D721Med (cell line): ENCODE data around the gene COL6A3.

Source experiments
- DNase-seq: peaks from one replicate; pipeline ENCODE4 v3.0.0; 2011; ENCODE audit warnings: low spot score; ENCODE audit not compliant: insufficient read length
- FAIRE-seq: peaks from 2 replicates; lab custom pipeline; 2011; peaks lifted over from hg19 to GRCh38; lab: Jason Lieb, UNC
- CTCF ChIP-seq: IDR thresholded peaks from 2 replicates; pipeline ENCODE4 v1.5.1; 2012; ENCODE audit warnings: mild to moderate bottlenecking, control low read depth; ENCODE audit not compliant: insufficient read depth; ENCODE audit errors: missing control alignments

COL6A3 gene

DNA sequence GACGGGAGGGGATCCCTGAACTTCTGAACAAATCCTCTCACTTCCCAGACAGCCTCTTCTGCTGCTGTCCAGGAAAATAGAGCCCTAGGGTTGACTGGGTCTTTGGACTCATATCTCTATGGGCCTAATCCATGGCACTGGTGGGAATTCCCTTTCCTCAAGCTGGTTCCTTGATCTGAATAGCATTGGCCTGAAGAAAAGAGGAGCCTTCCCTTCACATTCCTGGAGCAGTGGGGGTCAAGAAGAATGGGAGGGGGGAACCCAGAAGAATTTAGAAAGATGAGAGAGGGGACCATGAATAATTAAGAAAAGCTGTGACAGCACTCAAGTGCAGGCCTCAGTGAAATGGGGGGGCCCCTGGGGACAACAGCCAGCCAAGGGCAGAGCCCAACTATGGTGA, 80.2 kb downstream of the COL6A3 start:
- no peak for DNase-seq
- FAIRE-seq = no peak
- TF ChIP-seq CTCF = no peak

GRCh38 chr2:237330541-237330940, 83.4 kb downstream of the COL6A3 start:
- no peak for TF ChIP-seq CTCF
- no peak for DNase-seq
- no peak for FAIRE-seq

DNA sequence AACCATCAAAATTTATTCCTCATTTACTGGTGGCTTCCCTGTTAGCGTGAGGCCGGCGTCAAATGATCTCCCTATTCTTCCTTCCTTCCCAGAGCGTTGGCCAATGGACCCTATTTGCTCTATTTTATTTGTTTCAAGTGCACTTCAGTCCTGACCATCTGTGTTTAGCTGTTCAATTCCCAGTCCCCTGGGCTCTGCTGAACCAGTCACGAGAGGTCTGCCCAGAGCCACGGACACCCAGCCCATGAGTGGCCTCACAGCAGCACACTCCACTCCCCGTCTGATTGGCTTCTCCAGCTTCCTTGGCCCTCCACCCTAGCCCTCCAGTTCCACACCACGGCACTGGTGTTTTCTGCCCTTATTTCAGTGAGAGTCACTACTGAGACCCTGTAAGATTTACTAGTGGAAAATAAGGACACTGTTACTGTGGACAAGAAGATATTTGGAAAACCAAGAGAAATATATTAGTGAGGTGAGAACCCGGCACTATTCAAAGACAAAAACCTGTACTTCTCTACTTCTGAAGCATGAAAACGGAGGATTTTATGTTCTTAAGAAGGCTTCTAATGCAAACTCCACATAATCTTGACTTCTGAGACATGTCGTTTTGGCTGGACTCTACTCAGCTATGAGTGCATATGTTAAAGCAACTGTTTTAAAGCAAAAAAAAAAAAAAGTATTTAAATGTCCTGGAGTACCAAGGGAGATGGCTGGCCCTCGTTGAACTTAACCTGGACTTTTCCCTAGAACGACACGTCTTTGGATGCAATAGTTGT, 86.6 kb downstream of the COL6A3 start:
- TF ChIP-seq CTCF = no peak

DNA sequence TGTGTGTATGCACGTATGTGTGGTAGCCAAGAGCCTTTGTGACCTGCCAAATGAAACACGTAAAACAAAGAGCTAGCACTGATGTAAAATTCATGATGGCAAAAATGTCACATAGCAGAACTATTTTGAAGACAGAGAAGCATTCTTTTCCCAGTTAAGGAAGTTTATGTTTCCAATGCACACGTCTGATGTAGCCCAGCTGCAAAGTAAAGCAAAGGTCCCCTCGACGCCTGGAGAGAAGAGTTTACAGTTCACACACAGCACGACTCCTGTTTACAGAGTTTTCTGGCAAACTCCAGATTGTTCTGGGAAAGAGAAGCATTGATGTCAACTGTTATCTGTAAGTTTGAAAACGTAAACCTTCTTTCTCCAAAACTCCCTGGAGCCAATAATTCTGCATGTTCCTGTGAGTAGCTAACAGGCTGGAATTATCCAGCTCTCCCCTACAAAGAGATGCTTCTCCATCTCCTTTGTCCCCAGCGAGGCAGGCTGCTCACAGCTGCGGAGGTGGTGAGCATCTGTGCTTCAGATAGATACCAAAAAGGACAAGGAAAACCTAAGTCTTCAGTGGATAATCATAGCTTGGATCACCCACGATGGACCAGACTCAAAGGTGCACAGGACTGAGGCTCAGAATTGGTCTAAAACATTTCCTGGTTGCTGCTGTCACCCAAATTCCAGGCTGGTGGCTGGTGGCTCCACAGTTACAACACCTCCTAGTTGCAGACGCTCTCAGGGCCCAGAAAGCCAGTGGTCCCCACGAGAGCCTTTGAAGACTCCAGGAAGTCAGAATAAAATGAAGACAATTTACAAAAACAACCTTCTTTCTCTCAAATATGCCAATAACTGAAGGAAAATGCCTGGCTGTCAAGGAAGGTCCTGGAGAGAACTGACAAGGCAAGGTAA, 87.4 kb downstream of the COL6A3 start:
- TF ChIP-seq CTCF = no peak
- DNase-seq (no peak), FAIRE-seq (no peak)

More for the DNA sequence above, 86.6 kb downstream of the COL6A3 start:
- FAIRE-seq = no peak
- DNase-seq = no peak

GRCh38 chr2:237324837-237325236, 89.1 kb downstream of the COL6A3 start:
- no peak for DNase-seq
- TF ChIP-seq CTCF = no peak
- no peak for FAIRE-seq

DNA sequence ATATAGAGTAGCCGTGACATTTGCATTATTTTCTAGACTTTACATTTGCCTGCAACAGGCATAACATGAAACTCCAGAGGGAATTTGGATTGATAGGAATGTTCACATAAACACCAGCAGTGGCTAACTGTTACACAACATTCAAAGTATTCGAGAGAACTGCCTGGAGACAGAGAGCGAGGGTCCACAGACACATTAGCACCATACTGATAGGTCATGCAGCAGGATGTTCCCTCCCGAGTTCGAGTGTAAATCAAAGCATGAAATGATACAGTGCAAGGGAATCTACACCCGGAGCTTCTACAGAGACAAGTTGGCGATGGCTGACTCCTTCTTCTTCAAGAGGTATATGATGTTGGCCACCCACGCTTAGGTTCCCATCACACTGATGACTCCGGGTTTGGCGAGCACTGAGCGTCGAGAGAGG, 89.5 kb downstream of the COL6A3 start:
- no peak for TF ChIP-seq CTCF
- FAIRE-seq (no peak), DNase-seq (no peak)
